T-cell (primary cell): ENCODE results near the gene NQO1. TPM values are rescaled to one million over a fixed set of nuclear protein-coding genes. Genes with fewer than 3 reads are reported as not detected.
A peak's percentile ranks its signal among the peaks of the same experiment; 100 is the strongest.

Source experiments
- ATAC-seq, 4 experiments: fragments of 200-7000 bp in 3 of 4; fragments of 150-1000 bp in 1 of 4; cut with Tn5 transposase; replicated peaks in 1 of 4; 1 replicate in 3 of 4; 2 replicates in 1 of 4; pipeline ENCODE4 v1.10.0; 2021; ENCODE audit warnings: moderate library complexity in 3 of 4, mild to moderate bottlenecking in 2 of 4, moderate number of reproducible peaks in 1 of 4
- CTCF ChIA-PET, 2 donors: fragments of 300-600 bp; sonication (Branson Sonifier 250); formaldehyde crosslinking; loops; one replicate each; lab custom pipeline; 2022; ENCODE audit warnings: antibody characterized with exemption in 2 of 2; lab: Charles Lee
- POLR2A ChIA-PET, 2 donors: fragments of 300-600 bp; sonication (Branson Sonifier 250); formaldehyde crosslinking; loops; one replicate each; lab custom pipeline; 2022; ENCODE audit warnings: antibody characterized with exemption in 2 of 2; lab: Charles Lee
- DNase-seq, 35 experiments: peaks; one replicate each; pipeline versions ENCODE4 v3.0.0 to v3.0.0-alpha.2; 2013 to 2023
- H3K27ac ChIP-seq: one replicate; pipeline ENCODE4 v1.5.1; 2013; ENCODE audit warnings: low read length
- H3K27me3 ChIP-seq, 2 experiments: replicated peaks in 1 of 2; 1 replicate in 1 of 2; 2 replicates in 1 of 2; pipeline versions ENCODE4 v1.6.1 to v1.7.0; 2013; ENCODE audit warnings: low read length in 1 of 2, mixed read lengths in 1 of 2; ENCODE audit not compliant: control insufficient read depth in 2 of 2, insufficient read depth in 2 of 2; ENCODE audit errors: extremely low read depth in 1 of 2
- H3K36me3 ChIP-seq, 2 donors: 1 replicate in 1 of 2; 2 replicates in 1 of 2; pipeline versions ENCODE4 v1.6.1 to v1.7.0; 2013; ENCODE audit warnings: low read length in 1 of 2; ENCODE audit not compliant: control insufficient read depth in 2 of 2, insufficient read depth in 1 of 2; ENCODE audit errors: extremely low read depth in 1 of 2
- H3K4me1 ChIP-seq, 2 experiments: 1 replicate in 1 of 2; 2 replicates in 1 of 2; pipeline versions ENCODE4 v1.6.1 to v1.7.0; 2013; ENCODE audit warnings: low read length in 2 of 2, mixed read lengths in 1 of 2; ENCODE audit not compliant: insufficient read depth in 2 of 2, control insufficient read depth in 1 of 2; ENCODE audit errors: extremely low read depth in 1 of 2
- H3K4me3 ChIP-seq, 2 donors: 1 replicate in 1 of 2; 2 replicates in 1 of 2; pipeline versions ENCODE4 v1.5.1 to v1.7.0; 2013; ENCODE audit warnings: mild to moderate bottlenecking in 2 of 2, low read length in 1 of 2, moderate library complexity in 1 of 2; ENCODE audit not compliant: control insufficient read depth in 1 of 2; ENCODE audit errors: extremely low read depth in 1 of 2
- H3K9me3 ChIP-seq: 2 replicates; pipeline ENCODE4 v1.7.0; 2013
- H3K27ac Mint-ChIP-seq, 2 donors: one replicate each; pipeline ENCODE4 v1.8.0; 2020 to 2021; ENCODE audit warnings: mild to moderate bottlenecking in 2 of 2, mixed read lengths in 2 of 2
- H3K27me3 Mint-ChIP-seq, 2 donors: one replicate each; pipeline ENCODE4 v1.8.0; 2021 to 2022; ENCODE audit warnings: mixed read lengths in 2 of 2
- H3K36me3 Mint-ChIP-seq: one replicate; pipeline ENCODE4 v1.8.0; 2021; ENCODE audit warnings: mixed read lengths
- H3K4me1 Mint-ChIP-seq, 3 donors: one replicate each; pipeline ENCODE4 v1.8.0; 2020 to 2022; ENCODE audit warnings: mixed read lengths in 3 of 3, mild to moderate bottlenecking in 1 of 3
- H3K4me3 Mint-ChIP-seq, 3 donors: one replicate each; pipeline ENCODE4 v1.8.0; 2020 to 2022; ENCODE audit warnings: mild to moderate bottlenecking in 3 of 3, mixed read lengths in 3 of 3, moderate library complexity in 3 of 3
- H3K9me3 Mint-ChIP-seq, 3 donors: one replicate each; pipeline ENCODE4 v1.8.0; 2020 to 2022; ENCODE audit warnings: mixed read lengths in 3 of 3
- WGBS: methylation state at CpG from one replicate; pipeline ENCODE4 v1.1.5; 2013; ENCODE audit warnings: missing lambda C conversion rate; ENCODE audit not compliant: insufficient coverage; 5-methylcytosine and 5-hydroxymethylcytosine counted together
- total RNA-seq, 35 experiments: library from RNA in 6 of 35; stranded (reverse) in 6 of 35; fragments of 120-200 nt in 1 of 35; gene quantifications; one replicate each; pipeline versions ENCODE4 v1.2.1 to v1.2.4 and lab custom pipeline; 2013 to 2026

NQO1 gene
- total RNA-seq, 5 donors from 2014 or later (not counting 1 experiment from before 2014, with no cell fraction given), result 1.4 to 6.1 (median 4.1) TPM

GRCh38 chr16:69688589-69688988 lies 37.8 kb downstream of the NQO1 start:
- H3K27me3 ChIP-seq, result no peaks in the 10 kb centered on the region
- Mint-ChIP-seq H3K27me3 (no peaks in the 10 kb centered on the region), H3K36me3 (peaks cover 33% of the 10 kb centered on the region), H3K9me3 (no peaks in the 10 kb centered on the region), H3K27ac (peak overlapping the region in 1 of 2 donors; percentile 28), H3K4me1 (no peaks in the 10 kb centered on the region), H3K4me3 (no peak overlapping the region)
- DNase-seq (no peak), ATAC-seq (no peak)
- H3K36me3 ChIP-seq, result peaks cover 12 to 27% of the 10 kb centered on the region in 2 donors
- H3K27ac ChIP-seq, result no peak overlapping the region
- no CpG with 5 or more reads among the region's 2 CpGs for WGBS
- H3K9me3 ChIP-seq, result no peaks in the 10 kb centered on the region
- POLR2A ChIA-PET, result interaction anchor here in 1 of 2 donors (0.7 kb wide), 1 partner anchor 290 kb away, joined by 3 read pairs; no protein-coding TSS in a partner anchor
- CTCF ChIA-PET, result no interaction called here
- H3K4me1 ChIP-seq, result no peaks in the 10 kb centered on the region
- H3K4me3 ChIP-seq, result no peak overlapping the region

- no peaks in the 10 kb centered on the region for H3K9me3 ChIP-seq
- H3K9me3 Mint-ChIP-seq, result no peaks in the 10 kb centered on the region
- POLR2A ChIA-PET, result no interaction called here
- H3K27ac Mint-ChIP-seq, result no peak overlapping the region
- H3K27ac ChIP-seq, result no peak overlapping the region
- no peak overlapping the region for H3K4me3 ChIP-seq
- peaks cover 25% of the 10 kb centered on the region for H3K36me3 Mint-ChIP-seq
- no peaks in the 10 kb centered on the region for H3K27me3 Mint-ChIP-seq
- ATAC-seq, result no peak
- H3K27me3 ChIP-seq, result no peaks in the 10 kb centered on the region
- CTCF ChIA-PET, result no interaction called here
- H3K4me1 Mint-ChIP-seq, result no peaks in the 10 kb centered on the region
- H3K36me3 ChIP-seq, result peaks cover 2 to 30% of the 10 kb centered on the region in 2 donors
- H3K4me1 ChIP-seq, result no peaks in the 10 kb centered on the region
- H3K4me3 Mint-ChIP-seq, result no peak overlapping the region
- DNase-seq, result no peak
These were observed 46.0 kb downstream of the NQO1 start for GRCh38 chr16:69680358-69680757.

GRCh38 chr16:69672998-69673713 lies 53.2 kb downstream of the NQO1 start:
- Mint-ChIP-seq H3K9me3 (no peaks in the 10 kb centered on the region), H3K4me3 (no peak overlapping the region), H3K4me1 (no peaks in the 10 kb centered on the region), H3K27ac (peak overlapping the region; percentile 22 to 52), H3K36me3 (peaks cover 34% of the 10 kb centered on the region), H3K27me3 (no peaks in the 10 kb centered on the region)
- CTCF ChIA-PET, result interaction anchor here in 1 of 2 donors (0.6 to 0.7 kb wide), 2 partner anchors 31 to 50 kb away, joined by 3 read pairs; no protein-coding TSS in a partner anchor
- H3K4me1 ChIP-seq, result no peaks in the 10 kb centered on the region
- H3K9me3 ChIP-seq, result no peaks in the 10 kb centered on the region
- H3K27ac ChIP-seq, result no peak overlapping the region
- H3K27me3 ChIP-seq, result no peaks in the 10 kb centered on the region
- WGBS, result no CpG with 5 or more reads among the region's 3 CpGs
- DNase-seq (no peak), ATAC-seq (no peak)
- H3K4me3 ChIP-seq, result no peak overlapping the region
- POLR2A ChIA-PET, result interaction anchor here in 1 of 2 donors (0.6 kb wide), 1 partner anchor 10 kb away, joined by 3 read pairs; no protein-coding TSS in a partner anchor
- H3K36me3 ChIP-seq, result peaks cover 6 to 37% of the 10 kb centered on the region in 2 donors

GRCh38 chr16:69672315-69672997 lies 53.9 kb downstream of the NQO1 start:
- POLR2A ChIA-PET, result interaction anchor here in 1 of 2 donors (0.5 kb wide), 1 partner anchor 16 kb away, joined by 8 read pairs; no protein-coding TSS in a partner anchor
- H3K27ac Mint-ChIP-seq, result peak overlapping the region in 1 of 2 donors; percentile 22
- H3K4me1 Mint-ChIP-seq, result no peaks in the 10 kb centered on the region
- Histone ChIP-seq H3K27ac (no peak overlapping the region), H3K9me3 (no peaks in the 10 kb centered on the region), H3K27me3 (no peaks in the 10 kb centered on the region), H3K4me1 (no peaks in the 10 kb centered on the region), H3K36me3 (peaks cover 6 to 30% of the 10 kb centered on the region in 2 donors), H3K4me3 (no peak overlapping the region)
- CTCF ChIA-PET, result interaction anchor here (0.6 to 1.1 kb wide), 2 partner anchors 32 to 276 kb away, joined by 3 read pairs; no protein-coding TSS in a partner anchor
- H3K36me3 Mint-ChIP-seq, result peaks cover 33% of the 10 kb centered on the region
- no CpG with 5 or more reads among the region's 2 CpGs for WGBS
- ATAC-seq (no peak), DNase-seq (no peak)
- H3K27me3 Mint-ChIP-seq, result no peaks in the 10 kb centered on the region
- H3K9me3 Mint-ChIP-seq, result no peaks in the 10 kb centered on the region
- H3K4me3 Mint-ChIP-seq, result no peak overlapping the region

- Histone ChIP-seq H3K27ac (no peak overlapping the region), H3K4me3 (no peak overlapping the region), H3K9me3 (no peaks in the 10 kb centered on the region), H3K4me1 (no peaks in the 10 kb centered on the region), H3K27me3 (no peaks in the 10 kb centered on the region), H3K36me3 (peaks cover 11 to 24% of the 10 kb centered on the region in 2 donors)
- H3K27me3 Mint-ChIP-seq, result no peaks in the 10 kb centered on the region
- H3K4me3 Mint-ChIP-seq, result no peak overlapping the region
- ATAC-seq (no peak), DNase-seq (no peak)
- no peaks in the 10 kb centered on the region for H3K9me3 Mint-ChIP-seq
- ChIA-PET CTCF (no interaction called here), POLR2A (interaction anchor here in 1 of 2 donors (0.6 kb wide), 1 partner anchor 9 kb away, joined by 5 read pairs; no protein-coding TSS in a partner anchor)
- peaks cover 21% of the 10 kb centered on the region for H3K36me3 Mint-ChIP-seq
- H3K4me1 Mint-ChIP-seq, result no peaks in the 10 kb centered on the region
- H3K27ac Mint-ChIP-seq, result no peak overlapping the region
- no CpG with 5 or more reads among the region's 1 CpG for WGBS
These were observed 56.8 kb downstream of the NQO1 start for GRCh38 chr16:69669577-69669976.

- H3K4me3 ChIP-seq, result no peak overlapping the region
- CTCF ChIA-PET, result interaction anchor here in 1 of 2 donors (0.7 kb wide), 1 partner anchor 441 kb away, joined by 3 read pairs; no protein-coding TSS in a partner anchor
- no peak overlapping the region for H3K27ac ChIP-seq
- H3K27me3 ChIP-seq, result no peaks in the 10 kb centered on the region
- Mint-ChIP-seq H3K4me1 (no peaks in the 10 kb centered on the region), H3K27ac (no peak overlapping the region), H3K9me3 (no peaks in the 10 kb centered on the region), H3K4me3 (no peak overlapping the region), H3K27me3 (no peaks in the 10 kb centered on the region), H3K36me3 (peaks cover 22% of the 10 kb centered on the region)
- peaks cover 5 to 30% of the 10 kb centered on the region in 2 donors for H3K36me3 ChIP-seq
- no peaks in the 10 kb centered on the region for H3K4me1 ChIP-seq
- no peaks in the 10 kb centered on the region for H3K9me3 ChIP-seq
- ATAC-seq, result no peak
- no peak for DNase-seq
- POLR2A ChIA-PET, result no interaction called here
These were observed 62.5 kb downstream of the NQO1 start for GRCh38 chr16:69663846-69664245.
